SK-N-MC (cell line): ENCODE measurements around the gene ACSM4.

Experiments
- EZH2 ChIP-seq: fragments of 200-600 bp; sonication (generic); IDR thresholded peaks from one replicate; pipeline ENCODE4 v1.6.1; 2017; ENCODE audit warnings: antibody characterized with exemption
- POLR2AphosphoS5 ChIP-seq: IDR thresholded peaks from 2 replicates; pipeline ENCODE4 v1.6.1; 2012; ENCODE audit warnings: mild to moderate bottlenecking, low read depth, low read length, borderline replicate concordance

GRCh38 chr12:7303230-7303629, 642 bp upstream of the ACSM4 start:
- TF ChIP-seq EZH2, result no peak
- no peak for TF ChIP-seq POLR2AphosphoS5
